Measurements from ENCODE around the gene RAB12.
"Not testable (repeated sequence)": the region's sequence is repeated elsewhere in the genome, so short reads cannot be mapped to it uniquely, and the experiment has no call there.

The RAB12 gene, protein sequence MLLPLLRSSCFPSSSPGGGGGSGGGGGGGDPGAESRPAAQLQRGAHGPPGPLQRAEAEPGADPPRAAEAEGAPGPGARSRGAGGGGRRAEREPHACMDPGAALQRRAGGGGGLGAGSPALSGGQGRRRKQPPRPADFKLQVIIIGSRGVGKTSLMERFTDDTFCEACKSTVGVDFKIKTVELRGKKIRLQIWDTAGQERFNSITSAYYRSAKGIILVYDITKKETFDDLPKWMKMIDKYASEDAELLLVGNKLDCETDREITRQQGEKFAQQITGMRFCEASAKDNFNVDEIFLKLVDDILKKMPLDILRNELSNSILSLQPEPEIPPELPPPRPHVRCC

GRCh38 chr18:8608795-8609658 is at the start of gene RAB12:
Gene RAB12, plus strand, starts transcription at chr18:8609437. Its CDS starts 3 bp downstream, at chr18:8609440.
- DNase-seq = no peak

DNA sequence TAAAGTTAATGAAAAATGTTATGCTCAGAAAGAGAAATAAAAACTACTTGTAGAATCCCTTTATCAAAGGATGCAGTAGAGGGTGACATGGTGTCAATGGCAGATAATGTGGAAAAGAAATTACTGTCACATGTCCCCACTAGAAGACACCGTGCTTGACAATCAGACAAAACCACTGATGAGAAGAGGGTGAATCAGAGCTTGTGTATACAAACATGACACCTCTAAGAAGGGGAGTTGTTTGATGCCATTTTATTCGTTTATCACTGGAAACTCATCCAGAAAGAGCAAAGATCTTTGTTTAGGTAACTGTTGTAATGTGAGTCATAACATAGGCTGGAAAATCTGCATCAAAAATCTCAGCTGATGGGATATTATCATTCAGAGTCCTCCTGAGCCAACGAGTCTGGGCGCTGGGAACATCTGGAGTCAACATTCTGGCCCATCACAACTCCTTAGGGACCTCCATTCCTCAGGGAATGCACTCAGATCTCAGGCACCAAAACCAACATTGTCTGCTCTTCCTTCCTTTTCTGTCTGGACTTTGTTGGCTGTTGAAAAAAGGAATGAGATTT is 49.5 kb upstream of the RAB12 start:
- DNase-seq = no peak

- no peak for DNase-seq
Observed at GRCh38 chr18:8561123-8561910, 47.9 kb upstream of the RAB12 start.

GRCh38 chr18:8562070-8562469 is 47.2 kb upstream of the RAB12 start:
- DNase-seq = no peak

DNA sequence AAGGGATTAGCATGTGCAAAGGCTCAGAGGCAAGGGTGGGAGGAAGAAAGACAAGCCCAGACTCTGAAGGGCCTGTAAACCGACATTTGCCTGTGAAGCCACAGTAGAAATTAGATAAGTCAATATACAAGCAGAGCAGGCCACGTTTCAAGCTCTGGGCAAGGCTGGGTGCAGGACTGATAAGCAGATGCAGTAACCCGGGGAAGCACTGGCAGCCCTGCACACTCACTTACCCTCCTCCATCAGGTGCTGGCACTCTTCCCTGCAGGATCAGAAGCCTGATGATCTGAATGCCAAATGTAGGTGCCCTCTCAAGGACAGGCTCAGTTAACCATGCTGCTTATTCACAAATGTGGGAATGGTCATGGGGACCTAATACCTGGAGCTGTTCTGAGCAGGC is 46.3 kb upstream of the RAB12 start:
- no peak for DNase-seq

DNA sequence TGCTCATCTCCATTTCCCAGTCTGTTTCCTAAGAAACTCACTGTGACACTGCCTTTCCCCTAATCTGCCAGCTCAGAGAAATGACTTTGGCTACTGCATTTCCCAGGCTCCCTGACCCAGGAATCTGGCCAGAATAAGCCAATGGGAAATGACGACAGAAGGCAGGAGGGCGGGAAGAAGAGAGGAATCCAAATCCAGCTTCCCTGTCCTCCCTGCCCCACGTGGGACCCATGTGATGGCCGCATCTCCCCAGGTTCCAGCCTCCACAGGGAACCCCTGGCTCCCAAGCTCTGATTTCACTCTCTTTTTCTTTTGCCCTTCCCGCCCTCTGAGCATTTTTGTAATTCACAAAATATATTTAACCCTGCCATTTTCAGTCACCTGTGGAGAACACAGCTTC is 37.8 kb upstream of the RAB12 start:
- no peak for DNase-seq

DNA sequence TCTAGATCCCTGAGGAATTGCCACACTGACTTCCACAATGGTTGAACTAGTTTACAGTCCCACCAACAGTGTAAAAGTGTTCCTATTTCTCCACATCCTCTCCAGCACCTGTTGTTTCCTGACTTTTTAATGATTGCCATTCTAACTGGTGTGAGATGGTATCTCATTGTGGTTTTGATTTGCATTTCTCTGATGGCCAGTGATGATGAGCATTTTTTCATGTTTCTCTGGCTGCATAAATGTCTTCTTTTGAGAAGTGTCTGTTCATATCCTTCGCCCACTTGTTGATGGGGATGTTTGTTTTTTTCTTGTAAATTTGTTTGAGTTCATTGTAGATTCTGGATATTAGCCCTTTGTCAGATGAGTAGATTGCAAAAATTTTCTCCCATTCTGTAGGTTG is 35.5 kb upstream of the RAB12 start:
- DNase-seq = not testable (repeated sequence)

- no peak for DNase-seq
Observed at GRCh38 chr18:8584798-8585197, 24.4 kb upstream of the RAB12 start.

- no peak for DNase-seq
Observed at GRCh38 chr18:8586941-8587340, 22.3 kb upstream of the RAB12 start.

GRCh38 chr18:8595445-8595844 is 13.8 kb upstream of the RAB12 start:
- DNase-seq = no peak

DNA sequence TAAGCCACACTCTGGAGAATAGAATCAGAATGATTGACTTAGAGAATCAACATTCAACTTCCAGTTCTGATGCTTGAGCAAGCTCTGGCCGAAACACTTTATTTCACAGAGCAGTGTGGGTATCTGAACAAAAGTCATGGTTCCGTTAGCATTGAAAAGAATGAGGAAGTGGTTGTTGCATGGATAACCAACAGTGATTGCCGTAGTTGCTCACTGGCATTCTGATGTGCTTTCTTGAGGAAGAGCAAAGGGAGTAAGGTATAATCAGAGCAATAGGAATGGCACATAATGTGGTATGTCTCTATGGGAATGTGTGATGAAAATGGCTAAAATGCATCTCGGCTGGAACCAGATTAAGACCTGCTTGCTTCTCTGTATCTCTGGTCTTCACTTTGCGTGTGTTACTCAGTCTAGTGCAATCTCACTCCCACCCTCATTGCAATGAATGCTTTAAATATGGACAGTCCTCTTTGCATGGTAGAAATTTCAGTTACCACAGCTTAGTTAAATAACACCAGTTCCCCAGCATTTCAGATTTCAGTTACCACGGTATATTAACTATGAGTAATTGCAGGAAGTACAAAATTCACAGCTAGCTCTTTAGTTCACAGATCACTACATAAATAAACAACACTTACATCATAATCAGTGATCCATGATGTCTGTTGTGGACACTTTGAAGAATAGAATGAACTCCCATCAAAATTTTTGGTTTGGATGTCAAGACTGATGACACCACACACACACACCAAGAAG is 7.8 kb upstream of the RAB12 start:
- DNase-seq = no peak

- no peak for DNase-seq
Observed at GRCh38 chr18:8602040-8602439, 7.2 kb upstream of the RAB12 start.

DNA sequence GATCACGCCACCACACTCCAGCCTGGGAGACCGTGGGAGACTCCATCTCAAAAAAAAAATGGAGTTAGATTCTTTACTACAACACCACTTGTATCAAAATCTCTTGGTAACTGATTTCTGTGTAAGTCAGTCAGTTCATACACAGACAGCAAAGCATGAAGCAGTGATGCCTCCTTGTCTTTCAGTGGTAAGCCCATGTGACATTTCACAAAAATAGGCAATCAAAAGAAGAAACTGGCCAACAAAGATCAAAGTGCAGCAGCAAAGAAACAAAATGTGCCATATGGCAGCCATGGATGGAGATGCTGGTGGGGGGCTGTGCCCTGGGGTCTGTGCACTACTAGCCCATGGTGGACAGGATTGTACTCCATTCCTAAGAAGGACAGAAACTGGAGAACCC is 6.7 kb upstream of the RAB12 start:
- DNase-seq = no peak

- DNase-seq = no peak
Observed at GRCh38 chr18:8603663-8604520, 5.3 kb upstream of the RAB12 start.

- no peak for DNase-seq
Observed at GRCh38 chr18:8605974-8606373, 3.3 kb upstream of the RAB12 start.

DNA sequence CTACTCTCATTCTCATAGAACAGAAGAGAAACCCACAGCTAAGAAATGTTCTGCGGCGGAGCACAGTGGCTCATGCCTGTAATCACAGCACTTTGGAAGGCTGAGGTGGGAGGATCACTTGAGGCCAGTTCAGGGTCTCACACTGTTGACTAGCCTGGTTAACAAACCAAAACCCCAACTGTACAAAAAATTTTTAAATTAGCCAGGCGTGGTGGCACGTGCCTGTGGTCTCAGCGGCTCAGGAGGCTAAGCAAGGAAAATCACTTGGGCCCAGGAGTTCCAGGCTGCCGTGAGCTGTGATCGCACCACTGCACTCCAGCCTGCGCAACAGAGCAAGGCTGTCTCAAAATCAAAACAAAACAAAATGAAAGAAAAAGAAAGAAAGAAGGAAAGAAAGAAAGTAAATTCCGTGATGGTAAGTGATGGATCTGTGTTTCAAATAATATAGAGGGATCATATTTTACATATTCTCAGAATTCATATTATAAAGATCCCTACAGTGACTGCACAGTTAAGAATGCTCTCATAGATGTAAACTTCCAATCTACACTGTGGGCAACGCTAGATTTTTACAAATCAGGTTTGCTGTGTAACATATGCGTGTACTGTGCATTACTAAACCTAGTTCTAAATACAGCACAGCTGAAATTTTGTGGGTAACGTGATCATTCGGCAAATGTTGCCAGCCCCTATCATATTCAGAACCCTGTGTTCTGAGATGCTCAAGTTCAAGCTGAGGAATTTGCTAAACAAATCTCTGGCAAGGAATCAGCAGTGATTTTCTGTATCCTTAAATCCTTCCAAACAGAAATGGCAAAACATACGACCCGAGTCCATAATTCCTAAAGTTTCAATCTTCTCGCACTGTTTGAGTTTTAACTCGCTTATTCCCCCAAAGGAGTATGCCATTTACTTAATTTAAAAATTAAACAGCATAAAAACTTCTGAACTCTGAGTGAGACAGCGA is 1.2 kb upstream of the RAB12 start:
- DNase-seq = no peak

DNA sequence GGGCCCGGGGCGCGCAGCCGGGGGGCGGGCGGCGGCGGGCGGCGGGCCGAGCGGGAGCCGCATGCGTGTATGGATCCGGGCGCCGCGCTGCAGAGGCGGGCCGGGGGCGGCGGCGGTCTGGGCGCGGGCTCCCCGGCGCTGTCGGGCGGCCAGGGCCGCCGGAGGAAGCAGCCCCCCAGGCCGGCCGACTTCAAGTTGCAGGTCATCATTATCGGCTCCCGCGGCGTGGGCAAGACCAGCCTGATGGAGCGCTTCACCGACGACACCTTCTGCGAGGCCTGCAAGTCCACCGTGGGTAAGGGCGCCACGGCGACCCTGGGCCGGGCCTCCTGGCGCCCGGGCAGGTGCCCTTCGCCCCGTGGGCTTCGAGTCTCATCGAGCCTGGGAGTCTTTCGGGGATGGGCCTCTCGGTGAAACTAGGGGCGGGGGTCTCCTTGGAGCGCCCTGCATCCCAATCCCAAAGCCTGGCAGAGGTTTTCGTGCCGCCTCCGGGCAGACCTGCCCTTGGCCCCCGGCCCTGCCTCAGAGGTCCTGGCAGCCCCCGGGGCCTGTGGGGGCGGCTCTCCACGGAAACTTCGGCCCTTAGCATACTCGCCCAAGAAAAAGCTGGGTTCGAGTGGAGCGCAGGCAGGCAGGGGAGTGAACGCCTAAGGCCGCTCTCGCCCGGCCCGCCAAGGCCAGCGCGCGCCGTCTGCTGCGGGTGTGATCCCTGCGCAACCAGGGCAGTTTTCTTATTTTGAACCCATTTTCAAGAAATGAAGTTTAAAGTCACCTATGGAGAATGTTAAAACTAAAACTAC is 622 bp downstream of the RAB12 start:
- no peak for DNase-seq

- no peak for DNase-seq
Observed at GRCh38 chr18:8610459-8610851, 1.2 kb downstream of the RAB12 start.

DNA sequence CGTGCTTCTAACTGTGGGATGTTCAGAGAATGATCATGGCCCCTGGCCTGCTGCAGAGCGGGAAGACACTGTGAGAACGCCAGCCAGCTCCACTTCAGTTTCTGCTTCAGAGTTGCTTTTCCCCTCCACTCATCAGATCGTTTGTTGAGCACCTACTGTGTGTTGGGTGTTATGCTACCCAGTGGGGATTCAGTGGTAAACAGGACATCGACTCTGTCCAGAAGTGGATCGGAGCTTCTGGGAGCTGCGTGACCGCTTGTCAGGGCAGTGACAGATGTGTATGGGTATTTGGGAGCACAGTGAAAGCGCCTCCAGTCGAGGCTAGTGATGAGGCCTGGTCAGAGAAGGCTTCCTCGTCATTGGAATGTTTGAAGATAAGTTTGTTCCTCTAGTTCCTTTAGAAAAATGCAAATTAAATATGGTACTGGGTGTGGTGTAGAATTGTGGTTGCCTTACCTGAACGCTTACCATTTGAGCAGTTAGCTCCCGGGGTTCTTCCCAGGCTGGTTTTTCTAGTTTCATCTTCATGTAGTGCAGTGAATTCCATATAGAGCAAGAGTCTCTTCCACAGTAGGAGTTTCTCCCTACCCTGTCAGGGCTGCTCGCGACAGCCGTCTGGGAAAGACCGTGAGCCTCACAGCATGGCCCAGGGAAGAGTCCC is 2.8 kb downstream of the RAB12 start:
- DNase-seq = no peak
